Endometrial microvascular endothelial cells (primary cell): ENCODE data around the gene XRCC6. TPM values are rescaled to one million over a fixed set of nuclear protein-coding genes. Genes with fewer than 3 reads are reported as not detected.
"Not testable (repeated sequence)": the region's sequence is repeated elsewhere in the genome, so short reads cannot be mapped to it uniquely, and the experiment has no call there.

Source experiments
- in situ Hi-C: cut with HindIII; loops from 2 replicates; pipeline ENCODE4 v1.10.0; 2017; ENCODE audit warnings: low sequenced_read_pairs, low pct_unique_long_range_greater_than_20kb; ENCODE audit errors: inconsistent ontology term
- total RNA-seq: library from RNA; depleted of rRNA; stranded (reverse); fragments of >200 nt; gene quantifications from one replicate; pipeline ENCODE4 v1.2.3, GENCODE V29; 2015; ENCODE audit errors: inconsistent ontology term

Gene XRCC6
- total RNA-seq, 1 donor from 2014 or later = 481 TPM

- in situ Hi-C loops = no loop called here
These were observed 24.1 kb upstream of the XRCC6 start for GRCh38 chr22:41596776-41597634.

- in situ Hi-C loops = no loop called here
These were observed 23.5 kb upstream of the XRCC6 start for GRCh38 chr22:41597635-41597953.

- in situ Hi-C loops = no loop called here
These were observed 23.0 kb upstream of the XRCC6 start for GRCh38 chr22:41598081-41598480.

GRCh38 chr22:41598891-41599635 is 22.0 kb upstream of the XRCC6 start:
- in situ Hi-C loops = no loop called here

- in situ Hi-C loops = no loop called here
These were observed 20.1 kb upstream of the XRCC6 start for GRCh38 chr22:41600976-41601375.

GRCh38 chr22:41603873-41604332 is 17.2 kb upstream of the XRCC6 start:
- in situ Hi-C loops = no loop called here

- in situ Hi-C loops = no loop called here
These were observed 12.7 kb upstream of the XRCC6 start for GRCh38 chr22:41608386-41608785.

- in situ Hi-C loops = no loop called here
These were observed 8.3 kb upstream of the XRCC6 start for GRCh38 chr22:41612603-41613306.

GRCh38 chr22:41613456-41613855 is 7.6 kb upstream of the XRCC6 start:
- in situ Hi-C loops = no loop called here

- in situ Hi-C loops = no loop called here
These were observed 1.0 kb upstream of the XRCC6 start for GRCh38 chr22:41619979-41620588.

- in situ Hi-C loops = no loop called here
These were observed 451 bp upstream of the XRCC6 start, which contains the start of gene DESI1 for GRCh38 chr22:41620589-41621098. TSS of gene DESI1 (minus strand) at chr22:41621043. CDS start at chr22:41620839, 204 bp downstream.

GRCh38 chr22:41621911-41622179 is 750 bp downstream of the XRCC6 start:
- in situ Hi-C loops = no loop called here

GRCh38 chr22:41625577-41625976 is 4.5 kb downstream of the XRCC6 start:
- in situ Hi-C loops = no loop called here

GRCh38 chr22:41631115-41631514 is 10.0 kb downstream of the XRCC6 start:
- in situ Hi-C loops = not testable (repeated sequence)

- in situ Hi-C loops = not testable (repeated sequence)
These were observed 10.5 kb downstream of the XRCC6 start for GRCh38 chr22:41631615-41632014.

GRCh38 chr22:41634610-41635009 is 13.5 kb downstream of the XRCC6 start:
- in situ Hi-C loops = not testable (repeated sequence)

- in situ Hi-C loops = no loop called here
These were observed 15.4 kb downstream of the XRCC6 start for GRCh38 chr22:41636467-41636866.

- in situ Hi-C loops = not testable (repeated sequence)
These were observed 16.5 kb downstream of the XRCC6 start for GRCh38 chr22:41637623-41638022.

- in situ Hi-C loops = no loop called here
These were observed 17.0 kb downstream of the XRCC6 start for GRCh38 chr22:41638124-41638523.
